T47D (cell line): ENCODE results near the gene ADAM12.

Experiments
- DNase-seq, 2 experiments: peaks; one replicate each; pipeline versions ENCODE4 v3.0.0 to v3.0.0-alpha.2; 2011 to 2012; ENCODE audit warnings: low read depth in 1 of 2, low spot score in 1 of 2
- JUND ChIP-seq: IDR thresholded peaks from 2 replicates; pipeline ENCODE4 v1.6.1; 2012; ENCODE audit warnings: low read depth
- in situ Hi-C: cut with HindIII; loops from 2 replicates; pipeline ENCODE4 v1.10.0; 2016; ENCODE audit warnings: low sequenced_read_pairs, low pct_unique_long_range_greater_than_20kb

ADAM12 gene

GRCh38 chr10:126153711-126154628 lies 234.3 kb downstream of the ADAM12 start:
- in situ Hi-C loops, result no loop called here
- no peak for TF ChIP-seq JUND
- DNase-seq, result no peak

GRCh38 chr10:126147866-126148587 lies 240.2 kb downstream of the ADAM12 start:
- DNase-seq, result no peak
- no peak for TF ChIP-seq JUND
- in situ Hi-C loops, result no loop called here

GRCh38 chr10:126146771-126147170 lies 241.5 kb downstream of the ADAM12 start:
- in situ Hi-C loops, result no loop called here
- DNase-seq, result no peak
- TF ChIP-seq JUND, result no peak

- TF ChIP-seq JUND, result no peak
- DNase-seq, result no peak
- in situ Hi-C loops, result no loop called here
These were observed 245.2 kb downstream of the ADAM12 start for GRCh38 chr10:126143117-126143516.

GRCh38 chr10:126140746-126141273 lies 247.5 kb downstream of the ADAM12 start:
- no peak for TF ChIP-seq JUND
- in situ Hi-C loops, result no loop called here
- DNase-seq, result no peak

GRCh38 chr10:126137562-126138221 lies 250.6 kb downstream of the ADAM12 start:
- DNase-seq, result no peak
- no peak for TF ChIP-seq JUND
- in situ Hi-C loops, result no loop called here

GRCh38 chr10:126135941-126136595 lies 252.2 kb downstream of the ADAM12 start:
- no peak for TF ChIP-seq JUND
- DNase-seq, result no peak
- in situ Hi-C loops, result no loop called here

- DNase-seq, result no peak
- in situ Hi-C loops, result no loop called here
- no peak for TF ChIP-seq JUND
These were observed 253.1 kb downstream of the ADAM12 start for GRCh38 chr10:126135177-126135576.

- DNase-seq, result no peak
- TF ChIP-seq JUND, result no peak
- in situ Hi-C loops, result no loop called here
These were observed 254.2 kb downstream of the ADAM12 start for GRCh38 chr10:126133906-126134656.

GRCh38 chr10:126133082-126133620 lies 255.1 kb downstream of the ADAM12 start:
- no peak for DNase-seq
- no peak for TF ChIP-seq JUND
- in situ Hi-C loops, result no loop called here

GRCh38 chr10:126131341-126131740 lies 256.9 kb downstream of the ADAM12 start:
- in situ Hi-C loops, result no loop called here
- TF ChIP-seq JUND, result no peak
- DNase-seq, result no peak
